Inflammatory macrophage (primary cell): Measurements from ENCODE around the gene THOP1.
A peak's percentile ranks its signal among the peaks of the same experiment; 100 is the strongest.
"Not testable (repeated sequence)": the region's sequence is repeated elsewhere in the genome, so short reads cannot be mapped to it uniquely, and the experiment has no call there.

Source experiments
- DNase-seq, 2 donors: peaks; one replicate each; pipeline ENCODE4 v3.0.0-alpha.2; 2020 to 2022

Gene THOP1

GRCh38 chr19:2782936-2783780 is 2.1 kb upstream of the THOP1 start, which contains the start of gene SGTA:
TSS of gene SGTA (minus strand) at chr19:2783273. CDS start at chr19:2769068, 14,205 bp downstream.
- DNase-seq = peak; percentile 100

GRCh38 chr19:2783781-2784145 is 1.5 kb upstream of the THOP1 start:
- no peak for DNase-seq

- no peak for DNase-seq
Observed at GRCh38 chr19:2787115-2787514, 1.8 kb downstream of the THOP1 start.

GRCh38 chr19:2788237-2788636 is 2.9 kb downstream of the THOP1 start:
- no peak for DNase-seq

- DNase-seq = no peak
Observed at GRCh38 chr19:2790194-2790556, 4.9 kb downstream of the THOP1 start.

- no peak for DNase-seq
Observed at GRCh38 chr19:2790557-2791271, 5.4 kb downstream of the THOP1 start.

- no peak for DNase-seq
Observed at GRCh38 chr19:2791440-2791839, 6.1 kb downstream of the THOP1 start.

GRCh38 chr19:2791876-2792275 is 6.6 kb downstream of the THOP1 start:
- DNase-seq = no peak

- not testable (repeated sequence) for DNase-seq
Observed at GRCh38 chr19:2792666-2793065, 7.4 kb downstream of the THOP1 start.

GRCh38 chr19:2793126-2793525 is 7.8 kb downstream of the THOP1 start:
- no peak for DNase-seq

- DNase-seq = no peak
Observed at GRCh38 chr19:2793577-2793976, 8.3 kb downstream of the THOP1 start.

- no peak for DNase-seq
Observed at GRCh38 chr19:2795827-2796658, 10.7 kb downstream of the THOP1 start.

GRCh38 chr19:2796659-2797266 is 11.5 kb downstream of the THOP1 start:
- DNase-seq = no peak

- DNase-seq = no peak
Observed at GRCh38 chr19:2797280-2797679, 12.0 kb downstream of the THOP1 start.

GRCh38 chr19:2798158-2798685 is 12.9 kb downstream of the THOP1 start:
- no peak for DNase-seq

GRCh38 chr19:2798733-2799132 is 13.4 kb downstream of the THOP1 start:
- DNase-seq = no peak

GRCh38 chr19:2799273-2800020 is 14.1 kb downstream of the THOP1 start:
- no peak for DNase-seq

GRCh38 chr19:2800506-2800905 is 15.2 kb downstream of the THOP1 start:
- DNase-seq = no peak

- no peak for DNase-seq
Observed at GRCh38 chr19:2802826-2803225, 17.5 kb downstream of the THOP1 start.

- DNase-seq = no peak
Observed at GRCh38 chr19:2803486-2804155, 18.3 kb downstream of the THOP1 start.
